AG04450 (cell line): ENCODE data around the gene RRP1B. TPM values are rescaled to one million over a fixed set of nuclear protein-coding genes. Genes with fewer than 3 reads are reported as not detected.

Source experiments
- CTCF ChIA-PET: fragments of 300-600, 350-600 bp; formaldehyde crosslinking; extraction: SDS; loops from one replicate; lab custom pipeline; 2022; ENCODE audit warnings: antibody characterized with exemption, inconsistent platforms; lab: Charles Lee
- POLR2A ChIA-PET: fragments of 350-600 bp; formaldehyde crosslinking; extraction: SDS; loops from one replicate; lab custom pipeline; 2021; ENCODE audit warnings: antibody characterized with exemption, inconsistent platforms; lab: Yijun Ruan, JAX
- DNase-seq: peaks from one replicate; pipeline ENCODE4 v3.0.0-alpha.2; 2011; ENCODE audit warnings: low read depth, low spot score
- H3K27ac ChIP-seq: one replicate; pipeline ENCODE4 v1.5.1; 2012; ENCODE audit warnings: low read depth, low read length, control low read depth
- H3K27me3 ChIP-seq: one replicate; pipeline ENCODE4 v1.6.0; 2012; ENCODE audit warnings: low read length; ENCODE audit not compliant: control insufficient read depth, insufficient read depth
- H3K4me3 ChIP-seq: 2 replicates; pipeline ENCODE4 v1.5.1; 2011; ENCODE audit warnings: mild to moderate bottlenecking, low read depth, low read length, control low read depth
- H3K9me3 ChIP-seq: 2 replicates; pipeline ENCODE4 v1.5.1; 2012; ENCODE audit warnings: low read length; ENCODE audit not compliant: control insufficient read depth, insufficient read depth
- CTCF ChIP-seq: IDR thresholded peaks from 2 replicates; pipeline ENCODE4 v1.5.1; 2011; ENCODE audit warnings: low read depth, low read length, control low read depth, inconsistent platforms
- polyA plus RNA-seq: library from polyadenylated mRNA; depleted of rRNA; stranded (reverse); fragments of >200 nt; gene quantifications from 2 replicates; pipeline ENCODE4 v1.2.3, GENCODE V29; 2011

RRP1B gene
- polyA plus RNA-seq, 1 experiment = 17.4 TPM

GRCh38 chr21:43702785-43703034, 43.4 kb downstream of the RRP1B start:
- no peak overlapping the region for H3K27ac ChIP-seq
- H3K4me3 ChIP-seq = no peak overlapping the region
- ChIA-PET POLR2A (no interaction called here), CTCF (no interaction called here)
- DNase-seq = no peak
- H3K27me3 ChIP-seq = no peaks in the 10 kb centered on the region
- TF ChIP-seq CTCF = no peak
- H3K9me3 ChIP-seq = peaks cover 8% of the 10 kb centered on the region; the same call in 1 of the 2 replicates

- CTCF ChIA-PET = no interaction called here
- H3K27ac ChIP-seq = no peak overlapping the region
Observed at GRCh38 chr21:43703035-43703880, 43.9 kb downstream of the RRP1B start.

GRCh38 chr21:43707462-43707861, 48.1 kb downstream of the RRP1B start:
- TF ChIP-seq CTCF = no peak
- Histone ChIP-seq H3K9me3 (peaks cover 3% of the 10 kb centered on the region; the same call in 1 of the 2 replicates), H3K4me3 (no peak overlapping the region), H3K27me3 (no peaks in the 10 kb centered on the region), H3K27ac (no peak overlapping the region)
- no peak for DNase-seq
- CTCF ChIA-PET = no interaction called here
- POLR2A ChIA-PET = interaction anchor here (1.0 kb wide), 1 partner anchor 21 kb away, joined by 3 read pairs; no protein-coding TSS in a partner anchor

More at GRCh38 chr21:43703035-43703880, 43.9 kb downstream of the RRP1B start:
- Histone ChIP-seq H3K27me3 (no peaks in the 10 kb centered on the region), H3K4me3 (no peak overlapping the region), H3K9me3 (peaks cover 8% of the 10 kb centered on the region; the same call in 1 of the 2 replicates)
- no peak for TF ChIP-seq CTCF
- no peak for DNase-seq
- POLR2A ChIA-PET = no interaction called here

GRCh38 chr21:43708745-43709381, 49.5 kb downstream of the RRP1B start:
- no peak for TF ChIP-seq CTCF
- no peak for DNase-seq
- H3K27ac ChIP-seq = no peak overlapping the region
- H3K9me3 ChIP-seq = peaks cover 3% of the 10 kb centered on the region; the same call in 1 of the 2 replicates
- no peak overlapping the region for H3K4me3 ChIP-seq
- ChIA-PET POLR2A (no interaction called here), CTCF (no interaction called here)
- H3K27me3 ChIP-seq = no peaks in the 10 kb centered on the region
